HG03103 (cell line): Measurements from ENCODE around the gene VRTN.

Experiments
- ATAC-seq: cut with Tn5 transposase; IDR thresholded peaks from one replicate; pipeline ENCODE4 v1.9.1; 2021; ENCODE audit warnings: low read depth; ENCODE audit not compliant: unreplicated experiment

VRTN gene

DNA sequence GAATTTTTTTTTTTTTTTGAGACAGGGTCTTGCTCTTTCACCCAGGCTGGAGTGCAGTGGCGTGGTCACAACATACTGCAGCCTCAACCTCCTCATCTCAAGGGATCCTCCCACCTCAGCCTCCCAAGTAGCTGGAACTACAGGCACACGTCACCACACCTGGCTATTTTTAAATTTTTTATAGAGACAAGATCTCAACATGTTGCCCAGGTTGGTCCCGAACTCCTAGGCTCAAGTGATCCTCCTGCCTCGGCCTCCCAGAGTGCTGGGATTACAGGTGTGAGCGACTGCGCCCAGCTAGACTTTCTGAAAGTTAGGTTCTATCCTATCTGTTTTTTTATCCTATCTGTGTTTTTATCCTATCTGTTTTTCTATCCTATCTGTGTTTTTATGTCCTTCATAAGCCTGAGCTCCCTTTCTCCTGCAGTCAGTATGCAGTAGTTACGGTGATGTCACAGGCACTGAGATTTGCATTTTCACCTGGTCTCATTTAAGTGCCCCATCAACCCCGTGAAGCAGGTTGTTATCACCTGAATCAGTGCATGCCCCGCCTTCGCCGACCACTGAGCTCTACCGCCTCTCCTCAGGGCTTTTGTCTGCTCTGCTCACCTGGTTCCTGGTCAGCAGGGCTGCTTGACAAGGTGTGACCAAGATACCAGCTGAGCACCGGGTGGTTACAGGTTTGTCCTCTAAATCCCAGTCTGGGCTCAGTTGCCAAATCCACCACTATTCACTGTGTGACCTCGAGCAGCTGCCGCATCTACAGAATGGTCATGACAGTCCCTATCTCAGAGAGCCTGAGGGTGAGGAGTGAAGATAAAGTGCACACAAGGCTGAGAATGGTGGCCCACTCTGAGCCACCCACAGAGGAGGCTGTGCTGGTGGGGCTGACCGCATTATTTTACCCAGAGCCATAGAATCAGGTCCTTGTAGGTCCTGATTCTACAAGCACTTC, 44.6 kb downstream of the VRTN start:
- no peak for ATAC-seq

DNA sequence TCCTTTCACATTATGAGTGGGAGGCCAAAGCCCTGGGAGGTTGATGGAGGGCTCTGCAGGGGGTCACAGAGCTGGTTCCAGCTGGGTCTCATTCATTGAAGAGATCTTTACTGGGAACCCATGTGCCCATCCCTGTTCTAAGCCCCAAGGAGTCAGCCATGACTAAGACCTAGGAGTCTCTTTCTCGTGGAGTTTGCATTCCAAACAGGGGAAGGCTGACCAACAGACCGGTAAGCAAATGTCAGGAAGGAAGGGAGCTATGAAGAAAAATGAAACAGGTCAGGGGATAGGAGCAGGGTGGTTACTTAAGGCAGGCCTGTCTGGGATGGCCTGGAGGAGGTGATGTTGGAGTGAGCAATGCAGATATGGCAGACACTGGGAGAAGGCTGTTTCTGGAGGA, 46.3 kb downstream of the VRTN start:
- no peak for ATAC-seq

DNA sequence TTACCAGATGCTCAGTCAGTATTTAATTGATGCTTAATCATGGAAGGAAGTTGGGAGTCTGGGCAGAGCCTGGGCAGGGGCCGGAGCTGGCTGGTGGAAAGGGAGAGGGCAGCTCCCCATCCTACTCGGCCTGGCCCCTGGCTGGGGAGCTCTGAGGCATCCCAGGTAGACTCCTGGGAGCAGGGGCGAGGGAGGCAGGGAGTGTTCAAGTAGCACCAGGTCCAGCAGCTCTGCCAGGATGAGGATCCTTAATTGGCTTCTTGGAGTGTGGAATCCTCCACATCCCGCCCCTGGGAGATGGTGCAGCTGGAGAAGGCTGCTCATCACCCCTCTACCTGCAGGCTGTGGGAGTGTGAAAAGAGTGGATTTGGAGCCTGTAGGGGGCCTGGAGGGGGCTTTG, 46.8 kb downstream of the VRTN start:
- ATAC-seq, result no peak

DNA sequence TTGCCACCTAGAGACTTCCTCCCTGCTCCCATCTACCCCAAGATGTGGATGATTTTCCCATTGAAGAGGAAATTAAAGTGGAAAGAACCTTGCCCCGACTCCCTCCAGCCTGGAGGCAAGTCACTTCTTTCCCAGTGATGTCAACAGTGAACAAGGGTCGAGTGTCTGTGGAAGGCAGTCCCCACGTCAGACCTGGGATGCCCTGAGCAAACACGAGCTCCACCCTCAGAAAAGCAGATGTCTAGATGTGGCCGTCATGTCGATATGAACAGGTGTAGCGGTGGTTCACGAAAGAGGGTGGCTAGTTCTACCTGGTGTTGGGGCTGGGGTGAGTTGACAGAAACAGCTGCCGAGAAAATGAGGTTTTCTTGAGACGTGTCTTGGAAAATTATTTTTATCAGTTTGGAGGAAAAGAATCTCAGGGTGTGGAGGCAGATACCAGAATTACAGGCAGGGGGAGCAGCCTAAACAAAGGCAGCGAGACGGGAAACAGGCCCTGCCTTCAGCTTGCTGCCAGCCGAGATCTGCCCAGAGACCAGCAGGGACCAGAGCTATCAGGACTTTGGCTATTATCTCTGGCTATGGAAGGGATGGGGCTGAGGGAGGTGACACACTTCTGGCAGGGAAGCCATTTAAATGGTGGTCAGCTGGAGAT, 51.9 kb downstream of the VRTN start:
- no peak for ATAC-seq

DNA sequence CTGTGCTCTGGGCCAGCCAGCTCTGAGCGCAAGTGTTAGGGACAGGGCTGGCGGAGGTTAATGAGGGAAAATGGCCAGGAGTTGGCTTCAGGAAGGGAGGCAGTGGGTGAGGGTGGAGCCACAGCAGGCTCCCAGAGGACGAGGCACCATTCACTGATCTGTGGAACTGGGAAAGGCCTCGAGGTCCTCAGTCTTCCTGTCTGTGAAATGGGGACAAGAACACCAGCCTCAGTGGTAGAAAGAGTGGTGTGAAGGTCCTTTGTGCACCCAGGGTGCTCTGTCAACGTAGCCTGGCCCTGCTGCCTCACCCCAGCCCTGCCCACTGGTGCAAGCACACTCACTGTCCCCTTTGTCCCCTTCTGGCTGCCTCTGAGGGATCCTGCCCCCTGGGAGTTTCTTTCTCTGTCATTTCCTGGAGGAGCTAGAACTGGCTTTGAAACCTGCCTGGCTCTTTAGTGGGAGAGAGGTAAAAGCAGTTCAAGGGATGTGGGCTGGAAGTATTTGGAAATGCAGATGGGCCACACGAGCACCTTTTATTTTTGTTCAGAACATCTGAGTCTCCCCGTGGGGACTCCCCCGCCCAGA, 52.7 kb downstream of the VRTN start:
- no peak for ATAC-seq

DNA sequence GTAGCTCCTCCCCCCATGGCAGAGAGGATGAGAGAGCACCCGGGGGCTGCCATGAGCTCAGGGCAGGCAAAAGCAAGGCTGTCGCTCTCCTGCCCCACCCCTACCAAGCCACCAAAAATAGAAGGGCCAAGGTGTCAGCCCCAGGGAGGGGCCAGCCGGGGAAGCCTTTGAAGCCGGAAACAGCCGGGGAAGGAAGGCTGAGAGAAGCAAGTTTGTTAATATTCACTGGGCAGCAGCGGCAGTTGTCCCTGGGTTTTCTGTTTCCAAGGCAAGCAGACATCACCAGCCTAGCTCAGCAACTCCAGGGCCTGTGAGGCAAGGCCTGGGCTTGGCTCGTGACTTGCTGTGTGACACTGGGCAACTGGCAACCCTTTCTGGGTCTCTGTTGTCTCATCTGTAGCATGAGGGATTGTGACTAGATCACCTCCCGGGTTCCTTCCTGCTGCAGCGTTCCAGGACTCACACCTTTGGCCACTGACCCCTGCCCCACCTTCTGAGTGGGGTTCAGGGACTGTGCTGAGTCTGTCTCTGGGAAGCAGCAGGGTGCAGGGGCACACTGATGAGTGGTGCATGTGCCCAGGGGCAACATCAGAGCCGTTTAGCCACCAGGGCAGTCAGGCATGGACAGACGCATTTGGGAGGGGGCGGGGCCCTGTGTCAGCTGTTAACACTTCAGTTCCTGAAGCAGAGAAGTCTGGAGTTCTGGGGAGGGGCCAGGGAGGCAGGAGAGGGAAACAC, 53.4 kb downstream of the VRTN start:
- peak; percentile 69 for ATAC-seq

DNA sequence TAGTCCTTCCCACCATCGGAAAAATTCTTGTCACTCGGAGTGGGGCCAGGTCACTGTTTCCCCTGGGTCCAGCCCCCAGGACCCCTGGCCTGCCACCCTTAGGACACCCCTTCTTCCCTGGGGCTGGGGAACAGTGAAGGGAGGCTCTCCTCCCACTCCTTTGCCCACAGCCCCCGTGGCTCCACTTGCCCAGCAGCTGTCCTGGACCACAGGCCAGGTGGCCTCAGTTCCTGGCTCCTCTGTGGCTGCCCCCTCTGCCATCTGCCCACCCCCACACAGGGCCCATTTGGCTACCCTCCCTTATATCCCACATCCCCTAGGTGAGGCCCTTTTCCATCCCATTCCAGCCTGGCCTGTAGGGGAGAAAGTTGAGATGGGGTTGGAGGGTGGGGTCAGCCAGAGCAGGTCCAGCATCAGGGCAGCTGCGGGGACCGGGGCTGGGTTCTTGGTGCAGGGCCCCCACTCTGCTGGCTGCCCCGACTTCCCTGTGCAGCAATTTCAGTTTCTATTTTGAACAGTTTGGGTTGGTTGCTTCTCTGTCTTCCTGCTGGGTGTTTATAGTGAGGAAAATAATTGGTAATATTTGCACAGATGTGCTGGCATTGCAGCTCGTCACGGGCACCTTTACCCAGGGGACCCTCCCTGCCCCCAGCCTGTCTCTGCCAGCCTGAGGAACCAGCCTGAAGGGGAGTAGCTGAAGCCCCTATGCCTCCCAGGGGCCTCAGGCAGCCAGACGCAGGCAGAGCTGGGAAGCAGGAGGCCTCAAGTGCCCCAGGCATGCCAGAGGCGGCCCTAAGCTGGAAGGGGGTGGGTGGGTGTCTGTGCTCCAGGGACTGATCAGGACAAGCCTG, 54.4 kb downstream of the VRTN start:
- no peak for ATAC-seq

DNA sequence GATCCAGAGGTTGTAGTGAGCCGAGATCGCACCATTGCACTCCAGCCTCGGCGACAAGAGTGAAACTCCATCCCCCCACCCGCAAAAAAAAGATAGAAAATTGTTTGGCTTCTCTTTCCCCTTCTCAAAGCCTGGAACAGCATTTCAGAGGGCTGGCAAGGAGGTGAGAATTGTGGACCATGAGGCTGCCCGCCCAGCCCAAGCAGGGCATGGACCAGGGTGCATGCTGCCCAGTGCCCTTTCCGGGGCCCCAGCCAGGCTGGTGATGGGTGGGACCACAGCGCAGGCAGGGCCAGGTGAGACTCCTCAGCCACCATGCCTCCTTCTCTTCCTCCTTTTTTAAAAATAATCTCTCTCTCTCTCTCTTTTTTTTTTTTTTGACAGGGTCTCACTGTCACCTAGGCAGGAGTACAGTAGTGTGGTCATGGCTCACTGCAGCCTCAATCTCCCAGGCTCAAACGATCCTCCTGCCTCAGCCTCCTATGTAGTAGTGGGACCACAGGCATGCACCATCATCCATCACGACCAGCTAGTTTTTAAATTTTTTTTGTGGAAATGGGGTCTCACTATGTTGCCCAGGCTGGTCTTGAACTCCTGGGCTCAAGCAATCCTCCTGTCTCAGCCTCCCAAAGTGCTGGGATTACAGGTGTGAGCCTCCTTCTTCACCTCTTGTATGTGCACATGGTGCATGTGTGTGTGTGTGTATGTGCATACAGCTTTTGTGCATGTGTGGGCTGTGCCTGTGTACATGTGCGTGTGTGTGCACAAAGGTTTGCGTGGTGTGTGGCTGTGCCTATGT, 55.5 kb downstream of the VRTN start:
- ATAC-seq, result no peak

DNA sequence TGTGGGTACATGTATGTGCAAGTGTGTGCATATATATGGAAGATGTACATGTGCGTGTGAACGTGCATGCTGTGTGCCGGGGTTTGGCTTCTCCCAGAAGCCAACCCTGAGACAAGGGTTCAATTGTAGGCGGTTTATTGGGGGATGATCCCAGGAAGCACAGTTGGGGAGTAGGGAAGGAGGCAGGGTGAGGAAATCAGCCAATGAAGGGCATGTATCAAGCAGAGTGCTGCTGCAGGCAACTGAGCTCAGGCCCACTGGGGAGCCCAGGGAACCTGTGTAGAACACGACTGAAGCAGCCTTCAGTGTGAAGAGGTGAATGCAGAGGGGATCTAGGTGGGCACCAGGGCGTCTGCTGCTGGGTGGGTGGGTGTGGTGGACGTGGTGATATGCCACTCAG, 56.2 kb downstream of the VRTN start:
- no peak for ATAC-seq

DNA sequence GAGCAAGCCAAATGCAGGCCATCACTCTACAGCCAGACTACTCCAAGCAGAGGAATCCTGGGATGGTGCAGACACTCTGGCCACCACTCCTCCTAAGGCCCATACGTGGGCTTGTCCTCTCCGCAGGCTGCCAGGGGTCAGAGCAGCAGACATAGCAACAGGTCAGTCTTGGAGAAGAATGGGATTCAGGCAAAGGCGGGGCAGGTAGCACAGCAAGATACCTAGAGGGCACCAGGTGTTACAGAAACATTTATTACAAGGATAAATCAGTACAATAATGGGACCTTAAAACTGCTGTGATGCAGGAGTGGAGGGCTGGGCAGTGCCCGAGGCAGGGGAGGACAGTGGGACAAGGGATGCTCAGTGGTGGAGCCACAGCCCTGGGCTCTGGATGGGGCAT, 57.4 kb downstream of the VRTN start:
- no peak for ATAC-seq

DNA sequence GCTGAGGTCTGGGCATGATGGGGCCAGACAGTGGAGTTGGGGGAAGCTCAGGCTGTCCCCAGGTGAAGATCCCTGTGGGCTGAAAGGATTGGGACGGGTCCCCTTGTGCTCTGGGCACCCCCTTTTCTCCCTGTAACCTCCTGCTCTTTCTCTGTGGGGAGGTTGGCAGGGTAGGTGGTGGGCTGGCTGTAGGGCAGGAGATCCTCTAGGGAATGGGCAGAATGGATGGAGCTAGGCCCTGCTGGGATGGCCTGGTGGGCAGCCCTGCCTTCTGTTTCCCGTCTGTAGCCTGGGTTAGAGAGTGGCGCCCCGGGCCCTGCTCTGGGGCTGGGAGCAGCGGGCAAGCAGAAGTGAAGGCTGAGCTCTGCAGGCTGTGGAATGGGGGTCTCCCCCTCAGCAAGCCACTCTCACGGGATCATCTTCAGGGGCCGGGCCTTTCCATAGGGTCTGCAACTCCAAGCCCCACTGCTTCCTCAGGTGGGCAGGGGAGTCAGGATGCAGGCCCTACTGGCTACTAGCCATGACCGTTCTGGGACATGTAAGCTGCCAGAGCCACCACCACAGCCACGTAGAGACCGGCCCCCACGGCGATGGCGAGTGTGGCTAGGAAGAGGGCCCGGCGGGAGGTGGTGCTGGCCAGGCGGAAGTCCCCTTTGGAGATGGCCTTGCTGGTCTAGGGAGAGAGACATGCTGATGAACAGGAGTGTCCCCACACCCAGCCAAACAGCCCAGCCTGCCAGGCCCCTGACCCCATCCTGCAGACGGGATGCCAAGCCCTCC, 58.9 kb downstream of the VRTN start:
- ATAC-seq, result no peak

DNA sequence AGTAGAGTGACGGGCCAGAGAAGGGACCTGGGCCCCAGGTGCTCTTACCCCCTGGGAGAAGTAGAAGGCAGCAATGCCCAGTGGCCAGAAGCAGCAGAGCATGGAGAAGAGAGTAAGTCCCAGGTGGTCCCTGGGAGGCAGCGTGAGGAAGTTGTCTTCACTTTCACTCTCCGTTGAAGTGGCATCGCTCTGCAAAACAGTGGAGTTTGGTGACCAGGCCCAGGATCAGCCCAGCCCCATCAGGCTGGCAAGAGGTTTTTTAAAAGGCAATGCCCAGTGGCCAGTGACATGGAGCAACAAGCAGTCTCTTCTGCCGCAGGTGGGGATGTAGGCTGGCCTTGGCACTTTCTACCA, 59.5 kb downstream of the VRTN start:
- ATAC-seq, result no peak

DNA sequence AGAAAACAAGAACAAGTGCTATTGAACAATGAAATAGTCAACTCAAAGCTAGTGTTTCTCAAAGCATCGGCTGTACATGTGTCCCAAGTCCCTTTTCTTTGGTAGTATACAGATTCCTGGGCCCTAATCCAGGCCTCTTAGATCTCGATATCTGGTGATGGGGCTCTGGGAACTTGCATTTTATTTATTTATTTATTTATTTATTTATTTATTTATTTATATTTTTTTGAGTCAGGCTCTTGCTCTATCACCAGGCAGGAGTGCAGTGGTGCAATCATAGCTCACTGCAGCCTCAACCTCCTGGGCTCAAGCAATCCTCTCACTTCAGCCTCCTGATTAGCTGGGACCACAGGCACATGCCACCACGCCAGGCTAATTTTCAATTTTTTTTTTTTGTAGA, 60.6 kb downstream of the VRTN start:
- ATAC-seq, result no peak

DNA sequence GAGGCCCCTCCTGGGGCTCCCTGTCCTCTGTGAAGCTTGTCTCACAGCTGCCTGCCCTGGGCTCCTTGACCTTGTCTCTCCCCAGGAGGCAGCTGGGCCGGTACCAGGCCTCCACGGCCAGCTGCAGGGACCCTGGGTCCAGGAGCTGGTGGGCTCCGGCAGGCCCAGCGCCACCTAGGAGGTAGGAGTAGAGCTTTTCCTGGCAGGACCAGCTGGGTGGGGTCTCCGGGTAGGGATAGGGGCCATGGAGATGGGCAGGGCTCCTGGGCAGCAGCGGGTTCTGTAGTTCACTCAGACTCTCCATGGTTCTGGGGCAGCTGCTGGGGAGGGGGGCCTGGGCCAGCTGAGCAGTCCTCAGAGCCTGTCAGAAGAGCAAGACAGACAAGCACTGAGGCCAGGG, 61.2 kb downstream of the VRTN start:
- no peak for ATAC-seq
